GM20431 (cell line): ENCODE results near the gene LMAN2L.

Source experiments
- in situ Hi-C: fragments of 300-500 bp; cut with MseI, MboI; formaldehyde crosslinking; loops from one replicate; pipeline ENCODE4 v1.15.0; 2020; ENCODE audit warnings: low sequenced_read_pairs; ENCODE audit not compliant: unreplicated experiment

The LMAN2L gene

DNA sequence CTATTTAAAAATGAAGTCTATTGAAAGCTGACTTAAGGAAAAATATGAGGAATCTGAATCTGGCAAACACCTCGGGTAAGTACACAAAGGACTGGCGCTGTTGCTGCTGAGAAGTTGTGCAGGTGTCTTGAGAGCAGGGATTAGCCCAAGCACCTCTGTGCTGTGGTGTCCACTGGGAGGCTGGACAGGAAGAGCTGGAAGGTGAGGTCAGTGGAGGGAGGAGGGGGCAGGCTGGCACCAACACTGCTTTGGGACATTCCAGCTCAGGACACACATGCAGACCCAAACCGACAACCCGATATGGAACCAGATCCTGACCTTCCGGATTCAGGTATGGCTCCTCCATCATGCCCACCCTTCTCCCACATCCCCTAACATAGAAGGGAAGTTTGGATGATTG is 76.7 kb downstream of the LMAN2L start:
- in situ Hi-C loops, result no loop called here

DNA sequence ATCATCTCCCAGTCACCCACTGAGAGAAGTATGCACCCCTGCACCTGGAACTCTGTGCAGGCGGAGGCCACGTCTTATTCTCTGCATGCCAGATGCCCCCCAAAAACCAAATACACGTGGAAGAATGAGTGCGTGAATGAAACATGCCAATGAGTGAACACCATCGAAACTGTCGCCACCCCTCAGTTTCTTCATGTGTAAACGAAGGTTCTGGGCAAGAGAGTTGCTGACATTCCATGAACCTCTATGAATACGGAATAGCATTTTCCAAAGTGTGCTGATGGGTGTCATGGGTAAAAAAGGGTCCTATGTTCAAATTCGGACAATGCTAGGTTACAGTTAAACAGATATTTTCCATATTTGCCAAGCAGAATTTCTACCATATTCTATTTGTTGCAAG is 77.5 kb downstream of the LMAN2L start:
- in situ Hi-C loops, result no loop called here

DNA sequence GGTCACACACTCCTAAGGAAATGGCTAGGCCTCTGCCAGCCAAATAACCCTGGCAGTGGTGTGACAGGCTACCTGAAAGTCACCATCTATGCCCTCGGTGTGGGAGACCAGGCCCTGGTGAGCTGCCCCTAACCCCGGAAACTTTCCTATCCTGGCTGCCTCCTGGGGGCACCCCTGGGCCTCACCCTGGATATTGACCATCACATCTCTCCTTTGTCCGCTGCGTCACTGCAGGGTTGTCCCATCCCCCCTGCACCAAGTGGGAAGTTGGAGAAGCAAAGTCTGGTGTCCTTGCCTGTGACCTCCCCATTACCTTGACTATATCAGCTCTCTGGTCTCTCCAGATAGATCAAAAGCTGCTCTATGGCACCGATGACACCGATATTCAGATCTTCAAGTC is 78.5 kb downstream of the LMAN2L start:
- in situ Hi-C loops, result no loop called here

DNA sequence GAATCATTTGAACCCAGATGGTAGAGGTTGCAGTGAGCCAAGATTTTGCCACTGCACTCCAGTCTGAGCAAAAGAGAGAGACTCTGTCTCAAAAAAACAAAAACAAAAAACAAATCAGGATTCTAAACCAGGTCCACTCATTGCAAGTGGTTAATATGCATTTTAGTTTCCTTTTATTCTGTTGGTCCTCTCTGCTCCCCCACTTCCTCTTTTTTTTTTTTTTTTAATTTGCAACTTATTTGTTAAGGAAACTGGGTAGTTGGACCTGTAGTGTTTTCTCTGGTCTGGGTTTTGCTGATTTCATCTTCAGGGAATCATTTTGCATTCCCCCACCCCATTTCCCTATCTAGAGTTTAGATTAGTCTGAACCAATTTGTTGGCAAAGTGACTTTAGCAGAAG is 83.3 kb downstream of the LMAN2L start:
- in situ Hi-C loops, result no loop called here
